OCI-LY7 (cell line): Measurements from ENCODE around the gene UNC5B.

Experiments used
- CTCF ChIP-seq: fragments of 200-600 bp; sonication (generic); conservative IDR thresholded peaks from 2 replicates; pipeline ENCODE4 v1.5.1; 2014; ENCODE audit warnings: mild to moderate bottlenecking, antibody characterized with exemption, low read length, moderate library complexity, mixed read lengths
- EZH2phosphoT487 ChIP-seq: fragments of 200-600 bp; sonication (generic); IDR thresholded peaks from 2 replicates; pipeline ENCODE4 v1.6.1; 2018; ENCODE audit warnings: low read depth, borderline replicate concordance, mild to moderate bottlenecking, mixed run types, antibody characterized with exemption, low read length, moderate library complexity, mixed read lengths

- no peak for TF ChIP-seq CTCF
- no peak for TF ChIP-seq EZH2phosphoT487
Measured at GRCh38 chr10:71339796-71340589, 127.6 kb downstream of the UNC5B start.
